K562 (cell line): ENCODE measurements around the gene ITGA1. TPM values are rescaled to one million over a fixed set of nuclear protein-coding genes. Genes with fewer than 3 reads are reported as not detected.

Experiments used
- ARID1B ChIP-seq: fragments of 450-650 bp; IDR thresholded peaks from 2 replicates; pipeline ENCODE4 v1.6.1; 2016; ENCODE audit warnings: antibody characterized with exemption, mild to moderate bottlenecking, inconsistent platforms
- EHMT2 ChIP-seq: fragments of 450-650 bp; IDR thresholded peaks from 2 replicates; pipeline ENCODE4 v1.6.1; 2018; ENCODE audit warnings: antibody characterized with exemption
- ELF2 ChIP-seq: fragments of 250-450 bp; sonication (Bioruptor Pico); IDR thresholded peaks from 2 replicates; pipeline ENCODE4 v1.5.0; 2021; ENCODE audit warnings: mild to moderate bottlenecking
- ETS2 ChIP-seq: IDR thresholded peaks from 2 replicates; pipeline ENCODE4 v1.6.1; 2016; ENCODE audit warnings: borderline replicate concordance, missing genetic modification characterization, mild to moderate bottlenecking, moderate library complexity, missing compliant biosample characterization; ENCODE audit not compliant: poor library complexity, severe bottlenecking
- KLF16 ChIP-seq: IDR thresholded peaks from 2 replicates; pipeline ENCODE4 v1.6.1; 2016; ENCODE audit warnings: antibody characterized with exemption
- MXI1 ChIP-seq: IDR thresholded peaks from 2 replicates; pipeline ENCODE4 v1.6.1; 2011; ENCODE audit warnings: low read depth, mild to moderate bottlenecking, improper control_type of control experiment, low read length
- NBN ChIP-seq: fragments of 450-650 bp; IDR thresholded peaks from 2 replicates; pipeline ENCODE4 v1.6.1; 2016; ENCODE audit warnings: low read depth, mild to moderate bottlenecking
- POU5F1 ChIP-seq: fragments of 150-350 bp; IDR thresholded peaks from 2 replicates; pipeline ENCODE4 v1.6.1; 2014; ENCODE audit warnings: borderline replicate concordance, low read length, low read depth, mild to moderate bottlenecking; ENCODE audit not compliant: partially characterized antibody
- SMARCB1 ChIP-seq: IDR thresholded peaks from 2 replicates; pipeline ENCODE4 v1.6.1; 2011; ENCODE audit warnings: improper control_type of control experiment, low read depth; ENCODE audit not compliant: insufficient read length
- SRSF1 ChIP-seq: fragments of 200-400 bp; formaldehyde crosslinking; IDR thresholded peaks from 2 replicates; pipeline ENCODE4 v1.6.1; 2017; ENCODE audit warnings: mild to moderate bottlenecking, low read depth, low read length, moderate library complexity
- TRIM24 ChIP-seq, 2 experiments: fragments of 450-650 bp; IDR thresholded peaks; 2 replicates each; pipeline ENCODE4 v1.6.1; 2016
- ZBTB1 ChIP-seq: sonication (generic); formaldehyde crosslinking; IDR thresholded peaks from 2 replicates; pipeline ENCODE4 v1.8.1; 2023; ENCODE audit warnings: missing genetic modification reagents, low read depth, mild to moderate bottlenecking, borderline replicate concordance
- ZNF212 ChIP-seq: fragments of 450-650 bp; formaldehyde crosslinking; IDR thresholded peaks from 2 replicates; pipeline ENCODE4 v1.4.0; 2020; ENCODE audit warnings: mild to moderate bottlenecking
- ZNF354B ChIP-seq: fragments of 250-450 bp; sonication (Bioruptor Pico); IDR thresholded peaks from 2 replicates; pipeline ENCODE4 v1.4.0; 2020
- polyA plus RNA-seq, 8 experiments: library from polyadenylated mRNA; depleted of rRNA in 4 of 8; stranded (reverse) in 5 of 8; unstranded in 3 of 8; fragments of >200 nt; fragmentation: Nextera tagmentation in 2 of 8; fragmentation: Illumina TruSeq in 1 of 8; extraction: Ambion mirVana in 2 of 8; extraction: Trizol in 1 of 8; gene quantifications; 2 replicates each; pipeline versions ENCODE4 v1.2.1 to v1.2.3, GENCODE V29; 2011 to 2014; ENCODE audit warnings: inconsistent platforms in 1 of 8, missing spikeins in 1 of 8
- total RNA-seq, 7 experiments: library from RNA; depleted of rRNA in 6 of 7; stranded (reverse); fragments of >200 nt in 6 of 7; fragmentation: Illumina TruSeq in 2 of 7; extraction: Trizol in 2 of 7; gene quantifications; 2 replicates each; pipeline versions ENCODE4 v1.2.1 to v1.2.3, GENCODE V29; 2011 to 2021; ENCODE audit warnings: low replicate concordance in 1 of 7
- TF ChIP-seq, protein P1 (sequence below): sonication (generic); formaldehyde crosslinking; IDR thresholded peaks from 2 replicates; pipeline ENCODE4 v1.8.0; 2023; ENCODE audit warnings: missing genetic modification reagents, mild to moderate bottlenecking, borderline replicate concordance
- TF ChIP-seq, protein P2 (sequence below): fragments of 450-650 bp; formaldehyde crosslinking; IDR thresholded peaks from 2 replicates; pipeline ENCODE4 v1.4.0; 2022; ENCODE audit warnings: missing genetic modification characterization
- TF ChIP-seq, protein P3 (sequence below), 2 experiments: fragments of 450-650 bp; IDR thresholded peaks; 2 replicates each; pipeline ENCODE4 v1.6.1; 2016
- TF ChIP-seq, protein P4 (sequence below): fragments of 450-650 bp; IDR thresholded peaks from 2 replicates; pipeline ENCODE4 v1.6.1; 2016

Gene ITGA1
- total and polyA plus RNA-seq, 9 of the 15 experiments (the other 6 are each of a cell fraction or from before 2014, with no cell fraction given): 0.04 to 0.22 TPM; not detected in 7

DNA sequence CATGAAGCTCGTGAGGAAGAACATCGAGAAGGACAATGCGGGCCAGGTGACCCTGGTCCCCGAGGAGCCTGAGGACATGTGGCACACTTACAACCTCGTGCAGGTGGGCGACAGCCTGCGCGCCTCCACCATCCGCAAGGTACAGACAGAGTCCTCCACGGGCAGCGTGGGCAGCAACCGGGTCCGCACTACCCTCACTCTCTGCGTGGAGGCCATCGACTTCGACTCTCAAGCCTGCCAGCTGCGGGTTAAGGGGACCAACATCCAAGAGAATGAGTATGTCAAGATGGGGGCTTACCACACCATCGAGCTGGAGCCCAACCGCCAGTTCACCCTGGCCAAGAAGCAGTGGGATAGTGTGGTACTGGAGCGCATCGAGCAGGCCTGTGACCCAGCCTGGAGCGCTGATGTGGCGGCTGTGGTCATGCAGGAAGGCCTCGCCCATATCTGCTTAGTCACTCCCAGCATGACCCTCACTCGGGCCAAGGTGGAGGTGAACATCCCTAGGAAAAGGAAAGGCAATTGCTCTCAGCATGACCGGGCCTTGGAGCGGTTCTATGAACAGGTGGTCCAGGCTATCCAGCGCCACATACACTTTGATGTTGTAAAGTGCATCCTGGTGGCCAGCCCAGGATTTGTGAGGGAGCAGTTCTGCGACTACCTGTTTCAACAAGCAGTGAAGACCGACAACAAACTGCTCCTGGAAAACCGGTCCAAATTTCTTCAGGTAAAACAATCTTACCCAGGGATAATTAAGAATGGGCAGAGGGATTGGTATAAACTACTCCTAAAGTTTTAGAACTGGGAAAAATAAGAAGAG lies 12.9 kb downstream of the ITGA1 start (continued):
- TF ChIP-seq, protein P1, sequence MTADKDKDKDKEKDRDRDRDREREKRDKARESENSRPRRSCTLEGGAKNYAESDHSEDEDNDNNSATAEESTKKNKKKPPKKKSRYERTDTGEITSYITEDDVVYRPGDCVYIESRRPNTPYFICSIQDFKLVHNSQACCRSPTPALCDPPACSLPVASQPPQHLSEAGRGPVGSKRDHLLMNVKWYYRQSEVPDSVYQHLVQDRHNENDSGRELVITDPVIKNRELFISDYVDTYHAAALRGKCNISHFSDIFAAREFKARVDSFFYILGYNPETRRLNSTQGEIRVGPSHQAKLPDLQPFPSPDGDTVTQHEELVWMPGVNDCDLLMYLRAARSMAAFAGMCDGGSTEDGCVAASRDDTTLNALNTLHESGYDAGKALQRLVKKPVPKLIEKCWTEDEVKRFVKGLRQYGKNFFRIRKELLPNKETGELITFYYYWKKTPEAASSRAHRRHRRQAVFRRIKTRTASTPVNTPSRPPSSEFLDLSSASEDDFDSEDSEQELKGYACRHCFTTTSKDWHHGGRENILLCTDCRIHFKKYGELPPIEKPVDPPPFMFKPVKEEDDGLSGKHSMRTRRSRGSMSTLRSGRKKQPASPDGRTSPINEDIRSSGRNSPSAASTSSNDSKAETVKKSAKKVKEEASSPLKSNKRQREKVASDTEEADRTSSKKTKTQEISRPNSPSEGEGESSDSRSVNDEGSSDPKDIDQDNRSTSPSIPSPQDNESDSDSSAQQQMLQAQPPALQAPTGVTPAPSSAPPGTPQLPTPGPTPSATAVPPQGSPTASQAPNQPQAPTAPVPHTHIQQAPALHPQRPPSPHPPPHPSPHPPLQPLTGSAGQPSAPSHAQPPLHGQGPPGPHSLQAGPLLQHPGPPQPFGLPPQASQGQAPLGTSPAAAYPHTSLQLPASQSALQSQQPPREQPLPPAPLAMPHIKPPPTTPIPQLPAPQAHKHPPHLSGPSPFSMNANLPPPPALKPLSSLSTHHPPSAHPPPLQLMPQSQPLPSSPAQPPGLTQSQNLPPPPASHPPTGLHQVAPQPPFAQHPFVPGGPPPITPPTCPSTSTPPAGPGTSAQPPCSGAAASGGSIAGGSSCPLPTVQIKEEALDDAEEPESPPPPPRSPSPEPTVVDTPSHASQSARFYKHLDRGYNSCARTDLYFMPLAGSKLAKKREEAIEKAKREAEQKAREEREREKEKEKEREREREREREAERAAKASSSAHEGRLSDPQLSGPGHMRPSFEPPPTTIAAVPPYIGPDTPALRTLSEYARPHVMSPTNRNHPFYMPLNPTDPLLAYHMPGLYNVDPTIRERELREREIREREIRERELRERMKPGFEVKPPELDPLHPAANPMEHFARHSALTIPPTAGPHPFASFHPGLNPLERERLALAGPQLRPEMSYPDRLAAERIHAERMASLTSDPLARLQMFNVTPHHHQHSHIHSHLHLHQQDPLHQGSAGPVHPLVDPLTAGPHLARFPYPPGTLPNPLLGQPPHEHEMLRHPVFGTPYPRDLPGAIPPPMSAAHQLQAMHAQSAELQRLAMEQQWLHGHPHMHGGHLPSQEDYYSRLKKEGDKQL (CRISPR knock-in tag): no peak
- TF ChIP-seq, protein P2, sequence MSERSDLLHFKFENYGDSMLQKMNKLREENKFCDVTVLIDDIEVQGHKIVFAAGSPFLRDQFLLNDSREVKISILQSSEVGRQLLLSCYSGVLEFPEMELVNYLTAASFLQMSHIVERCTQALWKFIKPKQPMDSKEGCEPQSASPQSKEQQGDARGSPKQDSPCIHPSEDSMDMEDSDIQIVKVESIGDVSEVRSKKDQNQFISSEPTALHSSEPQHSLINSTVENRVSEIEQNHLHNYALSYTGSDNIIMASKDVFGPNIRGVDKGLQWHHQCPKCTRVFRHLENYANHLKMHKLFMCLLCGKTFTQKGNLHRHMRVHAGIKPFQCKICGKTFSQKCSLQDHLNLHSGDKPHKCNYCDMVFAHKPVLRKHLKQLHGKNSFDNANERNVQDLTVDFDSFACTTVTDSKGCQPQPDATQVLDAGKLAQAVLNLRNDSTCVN (CRISPR knock-in tag): no peak
- 0 out of 2 replicates have a peak, but pooled peaks have one; percentile 20 for TF ChIP-seq ARID1B
- TF ChIP-seq ELF2 (CRISPR knock-in tag): no peak
- TF ChIP-seq SMARCB1: no peak
- TF ChIP-seq POU5F1: no peak
- TF ChIP-seq MXI1: no peak; the same call in 1 of the 2 replicates
- TF ChIP-seq TRIM24 (IDR thresholded peaks at IDR 0.05): no peak
- no peak for TF ChIP-seq KLF16
- TF ChIP-seq ZNF212: no peak
- no peak for TF ChIP-seq EHMT2
- TF ChIP-seq, protein P3, sequence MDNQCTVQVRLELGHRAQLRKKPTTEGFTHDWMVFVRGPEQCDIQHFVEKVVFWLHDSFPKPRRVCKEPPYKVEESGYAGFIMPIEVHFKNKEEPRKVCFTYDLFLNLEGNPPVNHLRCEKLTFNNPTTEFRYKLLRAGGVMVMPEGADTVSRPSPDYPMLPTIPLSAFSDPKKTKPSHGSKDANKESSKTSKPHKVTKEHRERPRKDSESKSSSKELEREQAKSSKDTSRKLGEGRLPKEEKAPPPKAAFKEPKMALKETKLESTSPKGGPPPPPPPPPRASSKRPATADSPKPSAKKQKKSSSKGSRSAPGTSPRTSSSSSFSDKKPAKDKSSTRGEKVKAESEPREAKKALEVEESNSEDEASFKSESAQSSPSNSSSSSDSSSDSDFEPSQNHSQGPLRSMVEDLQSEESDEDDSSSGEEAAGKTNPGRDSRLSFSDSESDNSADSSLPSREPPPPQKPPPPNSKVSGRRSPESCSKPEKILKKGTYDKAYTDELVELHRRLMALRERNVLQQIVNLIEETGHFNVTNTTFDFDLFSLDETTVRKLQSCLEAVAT (IDR thresholded peaks at IDR 0.05): peak in 1 of 2 experiments; percentile 87; a peak in 2 of 4 replicates
- TF ChIP-seq ZNF354B (CRISPR knock-in tag): no peak
- TF ChIP-seq ETS2 (tag): no peak
- no peak for TF ChIP-seq NBN
- no peak for TF ChIP-seq ZBTB1 (CRISPR knock-in tag)
- TF ChIP-seq, protein P4, sequence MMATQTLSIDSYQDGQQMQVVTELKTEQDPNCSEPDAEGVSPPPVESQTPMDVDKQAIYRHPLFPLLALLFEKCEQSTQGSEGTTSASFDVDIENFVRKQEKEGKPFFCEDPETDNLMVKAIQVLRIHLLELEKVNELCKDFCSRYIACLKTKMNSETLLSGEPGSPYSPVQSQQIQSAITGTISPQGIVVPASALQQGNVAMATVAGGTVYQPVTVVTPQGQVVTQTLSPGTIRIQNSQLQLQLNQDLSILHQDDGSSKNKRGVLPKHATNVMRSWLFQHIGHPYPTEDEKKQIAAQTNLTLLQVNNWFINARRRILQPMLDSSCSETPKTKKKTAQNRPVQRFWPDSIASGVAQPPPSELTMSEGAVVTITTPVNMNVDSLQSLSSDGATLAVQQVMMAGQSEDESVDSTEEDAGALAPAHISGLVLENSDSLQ: no peak
- no peak for TF ChIP-seq SRSF1
